HG03442 (cell line): Measurements from ENCODE around the gene RGP1.

Experiments used
- ATAC-seq: cut with Tn5 transposase; IDR thresholded peaks from one replicate; pipeline ENCODE4 v1.9.1; 2021; ENCODE audit warnings: mild to moderate bottlenecking, moderate library complexity; ENCODE audit not compliant: unreplicated experiment

Gene RGP1

GRCh38 chr9:35800530-35800929, 51.4 kb downstream of the RGP1 start:
- ATAC-seq, result no peak

GRCh38 chr9:35801328-35802128, 52.4 kb downstream of the RGP1 start:
- ATAC-seq, result no peak

- no peak for ATAC-seq
Observed at GRCh38 chr9:35806101-35806500, 57.0 kb downstream of the RGP1 start.
